Gastrocnemius medialis (tissue), 4 donors: ENCODE measurements around the gene KDM6B.

ENCODE experiments used
- POLR2A ChIP-seq, 2 donors: fragments of 450-650 bp; IDR thresholded peaks; one replicate each; pipeline ENCODE4 v1.6.1; 2017; ENCODE audit warnings: antibody characterized with exemption in 2 of 2, mild to moderate bottlenecking in 2 of 2, moderate library complexity in 2 of 2
- TF ChIP-seq, protein P1 (sequence below), 5 experiments: fragments of 450-650 bp in 3 of 5; fragments of 200-600 bp in 2 of 5; sonication (generic) in 2 of 5; IDR thresholded peaks in 4 of 5; conservative IDR thresholded peaks in 1 of 5; 1 replicate in 4 of 5; 2 replicates in 1 of 5; pipeline ENCODE4 v1.5.1; 2016 to 2019; ENCODE audit warnings: antibody characterized with exemption in 5 of 5, mild to moderate bottlenecking in 3 of 5, moderate library complexity in 3 of 5

DNA sequence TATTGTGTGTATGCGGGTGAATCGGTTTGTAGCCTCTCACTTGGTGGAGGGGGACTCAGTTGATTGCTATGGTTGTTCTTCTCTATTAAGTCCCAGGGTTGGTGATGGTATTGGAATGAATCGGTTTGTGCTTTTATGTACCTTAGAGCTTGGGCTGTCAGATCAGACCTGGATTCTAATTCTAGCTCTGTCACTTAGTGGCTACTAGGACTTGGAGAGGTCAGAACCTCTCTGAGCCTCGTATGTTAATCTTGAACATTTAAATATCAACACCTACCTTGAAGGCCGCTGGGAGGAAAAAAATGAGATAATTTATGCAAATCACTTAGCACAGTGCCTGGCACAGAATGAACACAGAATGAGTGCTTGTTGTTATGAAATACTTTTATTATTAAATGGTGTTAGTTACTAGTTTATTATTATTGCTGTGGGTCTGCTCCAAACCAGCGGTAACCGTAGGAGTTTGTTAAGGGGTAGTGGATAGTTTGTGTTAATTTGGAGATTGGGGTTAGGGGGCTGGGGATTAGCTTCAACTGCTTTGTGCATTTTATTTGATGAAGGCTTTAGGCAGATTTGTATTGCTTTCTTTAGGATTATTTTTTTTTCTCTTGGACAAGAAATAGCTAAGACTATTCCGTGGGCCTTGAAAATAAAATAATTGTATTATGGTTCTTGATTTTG, 3.5 kb downstream of the KDM6B start:
- no peak for TF ChIP-seq POLR2A (IDR thresholded peaks at IDR 0.05)
- TF ChIP-seq, protein P1, sequence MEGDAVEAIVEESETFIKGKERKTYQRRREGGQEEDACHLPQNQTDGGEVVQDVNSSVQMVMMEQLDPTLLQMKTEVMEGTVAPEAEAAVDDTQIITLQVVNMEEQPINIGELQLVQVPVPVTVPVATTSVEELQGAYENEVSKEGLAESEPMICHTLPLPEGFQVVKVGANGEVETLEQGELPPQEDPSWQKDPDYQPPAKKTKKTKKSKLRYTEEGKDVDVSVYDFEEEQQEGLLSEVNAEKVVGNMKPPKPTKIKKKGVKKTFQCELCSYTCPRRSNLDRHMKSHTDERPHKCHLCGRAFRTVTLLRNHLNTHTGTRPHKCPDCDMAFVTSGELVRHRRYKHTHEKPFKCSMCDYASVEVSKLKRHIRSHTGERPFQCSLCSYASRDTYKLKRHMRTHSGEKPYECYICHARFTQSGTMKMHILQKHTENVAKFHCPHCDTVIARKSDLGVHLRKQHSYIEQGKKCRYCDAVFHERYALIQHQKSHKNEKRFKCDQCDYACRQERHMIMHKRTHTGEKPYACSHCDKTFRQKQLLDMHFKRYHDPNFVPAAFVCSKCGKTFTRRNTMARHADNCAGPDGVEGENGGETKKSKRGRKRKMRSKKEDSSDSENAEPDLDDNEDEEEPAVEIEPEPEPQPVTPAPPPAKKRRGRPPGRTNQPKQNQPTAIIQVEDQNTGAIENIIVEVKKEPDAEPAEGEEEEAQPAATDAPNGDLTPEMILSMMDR (IDR thresholded peaks at IDR 0.05 in 4 of 5, conservative IDR thresholded peaks at IDR 0.05 in 1 of 5), result no peak
